Bronchial epithelial cell (primary cell): ENCODE data around the gene WT1. TPM values are rescaled to one million over a fixed set of nuclear protein-coding genes. Genes with fewer than 3 reads are reported as not detected.

Experiments
- DNase-seq: peaks from one replicate; pipeline ENCODE4 v3.0.0-alpha.2; 2010; ENCODE audit warnings: low read depth
- FAIRE-seq: peaks from 2 replicates; lab custom pipeline; 2011; peaks lifted over from hg19 to GRCh38; lab: Jason Lieb, UNC
- H3K27me3 ChIP-seq: 2 replicates; pipeline ENCODE4 v1.5.1; 2011; ENCODE audit warnings: low read length; ENCODE audit not compliant: control insufficient read depth, insufficient read depth
- H3K36me3 ChIP-seq: 2 replicates; pipeline ENCODE4 v1.5.1; 2011; ENCODE audit warnings: low read length; ENCODE audit not compliant: control insufficient read depth, insufficient read depth
- H3K4me3 ChIP-seq: 2 replicates; pipeline ENCODE4 v1.5.1; 2011; ENCODE audit warnings: mild to moderate bottlenecking, low read depth, low read length, control low read depth
- total RNA-seq: library from RNA; depleted of rRNA; stranded (reverse); fragments of >200 nt; gene quantifications from 2 replicates; pipeline ENCODE4 v1.2.1, GENCODE V29; 2014
- TF ChIP-seq, protein P1 (sequence below): IDR thresholded peaks from 2 replicates; pipeline ENCODE4 v1.5.1; 2011; ENCODE audit warnings: mild to moderate bottlenecking, moderate library complexity, low read length, control low read depth, inconsistent platforms; ENCODE audit not compliant: insufficient read depth, severe bottlenecking

WT1 gene
- total RNA-seq, 1 donor from 2014 or later, result not detected

- no peaks in the 10 kb centered on the region for H3K36me3 ChIP-seq
- no peak for FAIRE-seq
- TF ChIP-seq, protein P1, sequence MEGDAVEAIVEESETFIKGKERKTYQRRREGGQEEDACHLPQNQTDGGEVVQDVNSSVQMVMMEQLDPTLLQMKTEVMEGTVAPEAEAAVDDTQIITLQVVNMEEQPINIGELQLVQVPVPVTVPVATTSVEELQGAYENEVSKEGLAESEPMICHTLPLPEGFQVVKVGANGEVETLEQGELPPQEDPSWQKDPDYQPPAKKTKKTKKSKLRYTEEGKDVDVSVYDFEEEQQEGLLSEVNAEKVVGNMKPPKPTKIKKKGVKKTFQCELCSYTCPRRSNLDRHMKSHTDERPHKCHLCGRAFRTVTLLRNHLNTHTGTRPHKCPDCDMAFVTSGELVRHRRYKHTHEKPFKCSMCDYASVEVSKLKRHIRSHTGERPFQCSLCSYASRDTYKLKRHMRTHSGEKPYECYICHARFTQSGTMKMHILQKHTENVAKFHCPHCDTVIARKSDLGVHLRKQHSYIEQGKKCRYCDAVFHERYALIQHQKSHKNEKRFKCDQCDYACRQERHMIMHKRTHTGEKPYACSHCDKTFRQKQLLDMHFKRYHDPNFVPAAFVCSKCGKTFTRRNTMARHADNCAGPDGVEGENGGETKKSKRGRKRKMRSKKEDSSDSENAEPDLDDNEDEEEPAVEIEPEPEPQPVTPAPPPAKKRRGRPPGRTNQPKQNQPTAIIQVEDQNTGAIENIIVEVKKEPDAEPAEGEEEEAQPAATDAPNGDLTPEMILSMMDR, result no peak
- DNase-seq, result no peak
- no peaks in the 10 kb centered on the region for H3K27me3 ChIP-seq
- no peak overlapping the region for H3K4me3 ChIP-seq
Observed at GRCh38 chr11:32341620-32342613, 93.4 kb downstream of the WT1 start.

DNA sequence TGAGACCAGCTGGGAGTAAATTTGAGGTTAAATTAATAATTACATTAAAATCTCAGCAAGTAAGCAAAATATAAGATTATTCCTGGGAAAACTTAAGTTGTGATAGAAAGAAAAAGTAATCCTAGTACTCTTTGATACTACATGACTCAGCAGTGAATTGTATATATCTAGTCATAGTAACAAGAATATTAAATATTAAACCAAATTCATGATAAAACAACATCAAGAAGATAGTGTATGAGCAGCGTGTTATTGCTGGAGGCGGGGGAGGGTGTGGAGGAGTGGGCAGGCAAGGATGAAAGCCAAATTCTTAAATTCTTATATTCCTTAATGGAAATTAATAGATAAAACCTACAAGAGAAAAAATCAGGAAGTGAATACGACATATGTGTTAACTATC lies 95.2 kb downstream of the WT1 start:
- TF ChIP-seq, protein P1, result no peak
- no peak for DNase-seq
- H3K4me3 ChIP-seq, result no peak overlapping the region
- no peaks in the 10 kb centered on the region for H3K36me3 ChIP-seq
- no peak for FAIRE-seq
- H3K27me3 ChIP-seq, result no peaks in the 10 kb centered on the region

Other genes with a start within 250 kb of the WT1 start
- gene EIF3M, start 148.3 kb upstream of the WT1 start, total RNA-seq, result 326 and 500 TPM in 2 replicates